Transverse colon (tissue), 4 donors: Measurements from ENCODE around the gene TTC28.

Source experiments
- POLR2A ChIP-seq: fragments of 450-650 bp; IDR thresholded peaks from one replicate; pipeline ENCODE4 v1.6.1; 2016; ENCODE audit warnings: antibody characterized with exemption, mild to moderate bottlenecking, moderate library complexity
- POLR2AphosphoS5 ChIP-seq, 3 donors: sonication (generic); formaldehyde crosslinking; IDR thresholded peaks; one replicate each; pipeline ENCODE4 v1.6.1; 2016; ENCODE audit warnings: antibody characterized with exemption in 3 of 3
- TF ChIP-seq, protein P1 (sequence below), 5 experiments: fragments of 200-600 bp in 3 of 5; fragments of 450-650 bp in 2 of 5; sonication (generic) in 3 of 5; IDR thresholded peaks; 1 replicate in 2 of 5; 2 replicates in 3 of 5; pipeline ENCODE4 v1.5.1; 2016 to 2017; ENCODE audit warnings: antibody characterized with exemption in 5 of 5, inconsistent platforms in 3 of 5, mild to moderate bottlenecking in 2 of 5, moderate library complexity in 1 of 5

GRCh38 chr22:28185130-28185529, 494.5 kb downstream of the TTC28 start:
- TF ChIP-seq POLR2A, result no peak
- TF ChIP-seq, protein P1, sequence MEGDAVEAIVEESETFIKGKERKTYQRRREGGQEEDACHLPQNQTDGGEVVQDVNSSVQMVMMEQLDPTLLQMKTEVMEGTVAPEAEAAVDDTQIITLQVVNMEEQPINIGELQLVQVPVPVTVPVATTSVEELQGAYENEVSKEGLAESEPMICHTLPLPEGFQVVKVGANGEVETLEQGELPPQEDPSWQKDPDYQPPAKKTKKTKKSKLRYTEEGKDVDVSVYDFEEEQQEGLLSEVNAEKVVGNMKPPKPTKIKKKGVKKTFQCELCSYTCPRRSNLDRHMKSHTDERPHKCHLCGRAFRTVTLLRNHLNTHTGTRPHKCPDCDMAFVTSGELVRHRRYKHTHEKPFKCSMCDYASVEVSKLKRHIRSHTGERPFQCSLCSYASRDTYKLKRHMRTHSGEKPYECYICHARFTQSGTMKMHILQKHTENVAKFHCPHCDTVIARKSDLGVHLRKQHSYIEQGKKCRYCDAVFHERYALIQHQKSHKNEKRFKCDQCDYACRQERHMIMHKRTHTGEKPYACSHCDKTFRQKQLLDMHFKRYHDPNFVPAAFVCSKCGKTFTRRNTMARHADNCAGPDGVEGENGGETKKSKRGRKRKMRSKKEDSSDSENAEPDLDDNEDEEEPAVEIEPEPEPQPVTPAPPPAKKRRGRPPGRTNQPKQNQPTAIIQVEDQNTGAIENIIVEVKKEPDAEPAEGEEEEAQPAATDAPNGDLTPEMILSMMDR (IDR thresholded peaks at IDR 0.05), result no peak
- no peak for TF ChIP-seq POLR2AphosphoS5 (IDR thresholded peaks at IDR 0.05)
